SK-N-MC (cell line): Measurements from ENCODE around the gene EPHA4.

Source experiments
- DNase-seq: peaks from one replicate; pipeline ENCODE4 v3.0.0-alpha.2; 2011; ENCODE audit warnings: low read depth, low spot score
- H3K27ac ChIP-seq: fragments of 200-600 bp; sonication (generic); 2 replicates; pipeline ENCODE4 v1.5.1; 2016; ENCODE audit warnings: mixed run types
- H3K36me3 ChIP-seq: fragments of 200-600 bp; sonication (generic); 2 replicates; pipeline ENCODE4 v1.6.1; 2017; ENCODE audit warnings: antibody characterized with exemption, low read length, mixed read lengths; ENCODE audit not compliant: insufficient read depth
- H3K4me3 ChIP-seq: fragments of 200-600 bp; sonication (generic); 2 replicates; pipeline ENCODE4 v1.5.1; 2016
- H3K9ac ChIP-seq: fragments of 200-600 bp; sonication (generic); 2 replicates; pipeline ENCODE4 v1.8.0; 2017; ENCODE audit warnings: mixed run types, mixed read lengths; ENCODE audit not compliant: insufficient read length
- H3K9me3 ChIP-seq: fragments of 200-600 bp; sonication (generic); 2 replicates; pipeline ENCODE4 v1.6.1; 2017; ENCODE audit warnings: low read depth, mild to moderate bottlenecking, antibody characterized with exemption, low read length, moderate library complexity, mixed read lengths
- EZH2 ChIP-seq: fragments of 200-600 bp; sonication (generic); IDR thresholded peaks from one replicate; pipeline ENCODE4 v1.6.1; 2017; ENCODE audit warnings: antibody characterized with exemption
- FOXP2 ChIP-seq: optimal IDR thresholded peaks from 2 replicates; pipeline ENCODE3; 2011; ENCODE audit warnings: mild to moderate bottlenecking, moderate library complexity; ENCODE audit not compliant: insufficient read depth; ENCODE audit errors: extremely low read length, control extremely low read depth
- POLR2AphosphoS5 ChIP-seq: IDR thresholded peaks from 2 replicates; pipeline ENCODE4 v1.6.1; 2012; ENCODE audit warnings: mild to moderate bottlenecking, low read depth, low read length, borderline replicate concordance

The EPHA4 gene

DNA sequence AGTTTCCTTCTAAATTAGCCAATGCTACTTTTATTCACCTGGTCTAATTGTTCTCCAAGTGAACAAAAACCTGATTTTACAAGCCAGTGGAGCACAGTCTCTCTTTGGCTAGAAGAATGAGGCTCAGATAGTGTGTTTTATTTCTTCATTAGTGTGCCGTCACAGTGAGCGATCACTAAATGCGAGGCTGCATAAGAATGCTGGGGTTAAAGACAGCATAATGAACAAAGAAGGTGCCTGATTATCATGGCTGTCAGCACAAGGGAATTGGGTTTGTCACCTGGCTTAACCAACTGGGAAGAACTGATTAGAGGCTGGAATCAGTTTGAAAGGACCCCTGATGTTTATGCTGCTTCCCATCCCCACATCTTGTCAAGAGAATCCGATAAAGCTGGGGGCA lies 76.4 kb downstream of the EPHA4 start:
- Histone ChIP-seq H3K36me3 (peaks cover 40% of the 10 kb centered on the region), H3K27ac (no peak overlapping the region), H3K9ac (no peak overlapping the region), H3K9me3 (no peaks in the 10 kb centered on the region), H3K4me3 (no peak overlapping the region)
- no peak for DNase-seq
- TF ChIP-seq EZH2 = no peak
- TF ChIP-seq POLR2AphosphoS5 = no peak
- TF ChIP-seq FOXP2 = no peak

- DNase-seq = no peak
- H3K4me3 ChIP-seq = no peak overlapping the region
- no peak overlapping the region for H3K27ac ChIP-seq
- TF ChIP-seq POLR2AphosphoS5 = no peak
- no peak for TF ChIP-seq EZH2
- TF ChIP-seq FOXP2 = no peak
- peaks cover 33% of the 10 kb centered on the region for H3K36me3 ChIP-seq
- H3K9ac ChIP-seq = no peak overlapping the region
- no peaks in the 10 kb centered on the region for H3K9me3 ChIP-seq
These were observed 77.5 kb downstream of the EPHA4 start for GRCh38 chr2:221494556-221494955.

DNA sequence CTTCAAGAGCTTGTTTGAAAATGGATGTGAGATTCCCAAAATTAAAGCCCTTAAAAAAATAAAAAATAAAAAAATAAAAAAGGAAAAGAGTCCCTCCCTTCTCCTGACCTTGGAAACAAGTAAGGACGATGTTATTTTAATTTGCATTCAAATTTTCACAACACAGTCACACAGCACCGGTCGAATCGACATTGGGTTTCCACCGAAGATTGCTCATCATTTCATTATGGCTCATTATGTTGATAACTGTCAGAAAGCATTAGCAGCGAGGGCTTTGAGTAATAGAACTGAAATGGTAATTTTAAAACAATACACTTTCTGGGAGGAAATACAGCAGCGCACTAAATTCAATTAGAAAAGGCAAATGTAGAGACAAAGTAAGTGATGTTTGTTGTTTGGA lies 78.7 kb downstream of the EPHA4 start:
- Histone ChIP-seq H3K9ac (no peak overlapping the region), H3K4me3 (no peak overlapping the region), H3K36me3 (peaks cover 34% of the 10 kb centered on the region), H3K27ac (no peak overlapping the region), H3K9me3 (no peaks in the 10 kb centered on the region)
- TF ChIP-seq FOXP2 = no peak
- no peak for TF ChIP-seq POLR2AphosphoS5
- no peak for TF ChIP-seq EZH2
- DNase-seq = no peak

DNA sequence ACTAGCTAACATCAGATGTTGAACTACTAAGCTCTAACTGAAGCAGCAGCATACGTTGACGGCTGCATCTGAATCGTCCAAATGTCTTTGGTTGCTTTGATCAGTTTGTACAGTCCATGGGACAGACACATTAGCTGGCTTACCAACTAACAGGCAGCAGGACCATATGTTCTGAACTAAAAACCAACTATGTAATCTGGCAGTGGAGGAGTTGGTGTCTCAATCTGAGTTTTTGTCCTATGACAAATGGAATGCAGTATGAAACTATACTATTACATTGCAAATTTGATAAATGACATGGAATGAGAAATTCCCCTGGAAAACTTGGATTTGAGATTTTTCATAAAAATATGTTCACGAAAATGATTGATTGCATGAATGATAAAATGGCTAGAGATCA lies 79.5 kb downstream of the EPHA4 start:
- Histone ChIP-seq H3K4me3 (no peak overlapping the region), H3K27ac (no peak overlapping the region), H3K9ac (no peak overlapping the region), H3K9me3 (no peaks in the 10 kb centered on the region), H3K36me3 (peaks cover 34% of the 10 kb centered on the region)
- DNase-seq = no peak
- TF ChIP-seq FOXP2 (no peak), POLR2AphosphoS5 (no peak), EZH2 (no peak)

DNA sequence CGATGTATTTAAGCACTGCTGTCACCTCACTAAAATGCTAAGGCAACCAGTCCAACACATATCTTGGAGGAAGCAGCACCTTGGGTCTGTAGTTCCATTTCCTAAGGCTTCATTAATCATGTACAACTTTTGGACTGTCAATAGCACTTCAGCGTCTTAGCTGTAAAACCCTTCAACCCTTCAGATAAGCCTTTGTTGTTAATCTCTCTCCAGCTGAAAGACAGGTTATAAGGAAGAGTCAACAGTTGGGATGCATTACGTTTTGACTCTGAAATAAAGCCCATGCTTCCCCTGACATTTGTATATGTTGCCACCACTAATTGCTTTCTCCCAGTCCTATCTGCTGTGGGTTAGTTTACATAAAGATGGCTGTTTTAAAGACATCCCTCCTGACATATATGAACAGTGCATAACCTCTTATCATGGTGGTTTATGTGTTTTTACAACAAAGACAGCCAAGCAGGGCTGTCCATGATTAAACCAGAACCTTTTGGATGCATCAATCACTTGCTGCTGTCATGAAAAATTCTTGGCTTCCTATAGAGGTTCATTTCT lies 81.5 kb downstream of the EPHA4 start:
- peaks cover 31% of the 10 kb centered on the region for H3K36me3 ChIP-seq
- no peak for TF ChIP-seq FOXP2
- no peak for TF ChIP-seq POLR2AphosphoS5
- TF ChIP-seq EZH2 = no peak
- H3K9ac ChIP-seq = no peak overlapping the region
- H3K4me3 ChIP-seq = no peak overlapping the region
- H3K9me3 ChIP-seq = no peaks in the 10 kb centered on the region
- H3K27ac ChIP-seq = no peak overlapping the region
- no peak for DNase-seq

DNA sequence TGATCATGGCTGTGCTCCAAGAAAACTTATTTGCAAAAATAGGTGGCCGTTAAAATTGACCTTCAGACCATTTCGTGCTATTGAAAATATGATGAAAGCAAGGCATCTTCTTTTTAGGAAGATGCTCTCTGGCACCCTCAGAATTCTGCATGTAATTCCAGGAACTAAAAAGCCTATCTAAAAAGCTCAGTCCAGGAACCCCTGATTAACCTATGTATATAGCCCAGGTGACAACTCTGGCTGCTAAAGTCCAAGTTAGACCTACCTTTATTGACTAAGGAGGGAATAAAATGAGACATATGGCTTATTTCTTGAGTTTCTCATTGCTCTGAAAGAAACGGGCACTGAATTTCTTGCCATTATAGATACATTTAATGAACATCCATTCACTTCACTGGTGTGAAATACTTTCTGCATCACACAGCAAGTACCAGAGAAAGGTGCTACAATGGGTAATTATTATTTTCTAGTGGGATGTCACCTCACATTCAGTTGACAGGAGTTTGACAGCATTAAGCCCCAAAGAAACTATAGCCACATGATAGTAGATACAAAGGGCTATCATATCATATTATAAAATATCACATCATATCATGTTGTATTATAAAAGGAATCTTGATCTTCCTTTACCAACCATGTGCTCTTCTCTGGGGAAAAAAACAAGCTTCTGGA lies 83.8 kb downstream of the EPHA4 start:
- TF ChIP-seq FOXP2 (no peak), POLR2AphosphoS5 (no peak), EZH2 (no peak)
- H3K4me3 ChIP-seq = no peak overlapping the region
- H3K27ac ChIP-seq = no peak overlapping the region
- peaks cover 21% of the 10 kb centered on the region for H3K36me3 ChIP-seq
- no peak overlapping the region for H3K9ac ChIP-seq
- no peaks in the 10 kb centered on the region for H3K9me3 ChIP-seq
- DNase-seq = no peak

GRCh38 chr2:221486106-221486505 lies 86.0 kb downstream of the EPHA4 start:
- no peak for DNase-seq
- Histone ChIP-seq H3K4me3 (no peak overlapping the region), H3K9me3 (no peaks in the 10 kb centered on the region), H3K36me3 (peaks cover 26% of the 10 kb centered on the region), H3K27ac (no peak overlapping the region), H3K9ac (no peak overlapping the region)
- TF ChIP-seq EZH2 (no peak), POLR2AphosphoS5 (no peak), FOXP2 (no peak)

GRCh38 chr2:221485503-221485870 lies 86.6 kb downstream of the EPHA4 start:
- Histone ChIP-seq H3K27ac (no peak overlapping the region), H3K4me3 (no peak overlapping the region), H3K36me3 (peaks cover 26% of the 10 kb centered on the region), H3K9ac (no peak overlapping the region), H3K9me3 (no peaks in the 10 kb centered on the region)
- no peak for DNase-seq
- TF ChIP-seq EZH2 = no peak
- TF ChIP-seq POLR2AphosphoS5 = no peak
- no peak for TF ChIP-seq FOXP2
